K562 (cell line): ENCODE measurements around the gene DDX20. TPM values are rescaled to one million over a fixed set of nuclear protein-coding genes. Genes with fewer than 3 reads are reported as not detected.

Experiments
- HMGXB4 ChIP-seq: sonication (generic); formaldehyde crosslinking; IDR thresholded peaks from 2 replicates; pipeline ENCODE4 v1.8.1; 2023; ENCODE audit warnings: mild to moderate bottlenecking, missing genetic modification reagents
- ILF3 ChIP-seq: fragments of 450-650 bp; IDR thresholded peaks from 2 replicates; pipeline ENCODE4 v1.6.1; 2018; ENCODE audit warnings: antibody characterized with exemption, mild to moderate bottlenecking, moderate library complexity, borderline replicate concordance
- IRF1 ChIP-seq: sonication (generic); formaldehyde crosslinking; IDR thresholded peaks from 2 replicates; pipeline ENCODE4 v1.8.0; 2022; ENCODE audit warnings: missing genetic modification reagents, mild to moderate bottlenecking, borderline replicate concordance
- KAT2B ChIP-seq: IDR thresholded peaks from one replicate; pipeline ENCODE4 v1.6.1; 2012; ENCODE audit warnings: low read depth, mild to moderate bottlenecking, control low read depth, inconsistent platforms, low read length, moderate library complexity
- NCOA2 ChIP-seq, 2 experiments: fragments of 450-650 bp; IDR thresholded peaks; 2 replicates each; pipeline ENCODE4 v1.6.1; 2018; ENCODE audit warnings: mild to moderate bottlenecking in 2 of 2, moderate library complexity in 1 of 2; ENCODE audit not compliant: partially characterized antibody in 2 of 2
- NR0B1 ChIP-seq: fragments of 450-650 bp; IDR thresholded peaks from one replicate; pipeline ENCODE4 v1.6.1; 2018; ENCODE audit warnings: mild to moderate bottlenecking, moderate library complexity; ENCODE audit not compliant: partially characterized antibody
- OTX1 ChIP-seq: fragments of 450-650 bp; formaldehyde crosslinking; IDR thresholded peaks from 2 replicates; pipeline ENCODE4 v1.4.0; 2022; ENCODE audit warnings: mild to moderate bottlenecking
- RBM39 ChIP-seq: fragments of 200-400 bp; formaldehyde crosslinking; optimal IDR thresholded peaks from 2 replicates; pipeline ENCODE3; 2018; ENCODE audit warnings: low read depth, low read length
- ZBTB1 ChIP-seq: sonication (generic); formaldehyde crosslinking; IDR thresholded peaks from 2 replicates; pipeline ENCODE4 v1.8.1; 2023; ENCODE audit warnings: missing genetic modification reagents, low read depth, mild to moderate bottlenecking, borderline replicate concordance
- ZNF174 ChIP-seq: fragments of 250-450 bp; sonication (Bioruptor Pico); IDR thresholded peaks from 2 replicates; pipeline ENCODE4 v1.4.0; 2020; ENCODE audit warnings: mild to moderate bottlenecking
- ZNF384 ChIP-seq: IDR thresholded peaks from 2 replicates; pipeline ENCODE4 v1.6.1; 2012; ENCODE audit warnings: low read depth, low read length, improper control_type of control experiment
- ZNF407 ChIP-seq: fragments of 450-650 bp; IDR thresholded peaks from 2 replicates; pipeline ENCODE4 v1.6.1; 2016; ENCODE audit warnings: low read depth
- ZNF408 ChIP-seq: fragments of 250-450 bp; sonication (Bioruptor Pico); IDR thresholded peaks from 2 replicates; pipeline ENCODE4 v1.4.0; 2020; ENCODE audit warnings: low read depth, mild to moderate bottlenecking, moderate library complexity
- ZNF584 ChIP-seq: fragments of 200-800 bp; sonication (Bioruptor generic); IDR thresholded peaks from 2 replicates; pipeline ENCODE4 v1.6.1; 2016; ENCODE audit warnings: low read depth, mild to moderate bottlenecking, missing genetic modification characterization, missing compliant biosample characterization
- ZNF707 ChIP-seq: fragments of 250-450 bp; sonication (Bioruptor Pico); conservative IDR thresholded peaks from 2 replicates; pipeline ENCODE4 v1.8.0; 2022; ENCODE audit warnings: inconsistent platforms, mild to moderate bottlenecking, moderate library complexity
- polyA plus RNA-seq, 8 experiments: library from polyadenylated mRNA; depleted of rRNA in 4 of 8; stranded (reverse) in 5 of 8; unstranded in 3 of 8; fragments of >200 nt; fragmentation: Nextera tagmentation in 2 of 8; fragmentation: Illumina TruSeq in 1 of 8; extraction: Ambion mirVana in 2 of 8; extraction: Trizol in 1 of 8; gene quantifications; 2 replicates each; pipeline versions ENCODE4 v1.2.1 to v1.2.3, GENCODE V29; 2011 to 2014; ENCODE audit warnings: inconsistent platforms in 1 of 8, missing spikeins in 1 of 8
- total RNA-seq, 7 experiments: library from RNA; depleted of rRNA in 6 of 7; stranded (reverse); fragments of >200 nt in 6 of 7; fragmentation: Illumina TruSeq in 2 of 7; extraction: Trizol in 2 of 7; gene quantifications; 2 replicates each; pipeline versions ENCODE4 v1.2.1 to v1.2.3, GENCODE V29; 2011 to 2021; ENCODE audit warnings: low replicate concordance in 1 of 7

The DDX20 gene
- total and polyA plus RNA-seq, 9 of the 15 experiments (the other 6 are each of a cell fraction or from before 2014, with no cell fraction given): 8.3 to 33.4 (median 24.5) TPM

GRCh38 chr1:111755331-111756123 lies at the start of gene DDX20 (continued):
- TF ChIP-seq ZNF407: peak; percentile 51; the same call in 1 of the 2 replicates
- TF ChIP-seq OTX1: peak; percentile 73; the same call in 1 of the 2 replicates
- no peak for TF ChIP-seq RBM39
- no peak for TF ChIP-seq ZNF584 (CRISPR knock-in tag)
- TF ChIP-seq NR0B1: no peak
- TF ChIP-seq IRF1 (CRISPR knock-in tag): no peak
- no peak for TF ChIP-seq NCOA2 (IDR thresholded peaks at IDR 0.05; ENCODE audit: partially characterized antibody in 2 of 2)
- TF ChIP-seq KAT2B: no peak
- no peak for TF ChIP-seq ZNF707 (CRISPR knock-in tag)
- peak; percentile 73; the same call in 1 of the 2 replicates for TF ChIP-seq HMGXB4
- TF ChIP-seq ZBTB1: peak; percentile 58; the same call in 1 of the 2 replicates
- TF ChIP-seq ILF3: no peak; the same call in 1 of the 2 replicates
- no peak for TF ChIP-seq ZNF174
- peak; percentile 83 for TF ChIP-seq ZNF384
- no peak for TF ChIP-seq ZNF408
